GM21367 (cell line): Measurements from ENCODE around the gene SUMO3.

Experiments
- ATAC-seq: cut with Tn5 transposase; IDR thresholded peaks from one replicate; pipeline ENCODE4 v1.9.1; 2021; ENCODE audit not compliant: unreplicated experiment

The SUMO3 gene

DNA sequence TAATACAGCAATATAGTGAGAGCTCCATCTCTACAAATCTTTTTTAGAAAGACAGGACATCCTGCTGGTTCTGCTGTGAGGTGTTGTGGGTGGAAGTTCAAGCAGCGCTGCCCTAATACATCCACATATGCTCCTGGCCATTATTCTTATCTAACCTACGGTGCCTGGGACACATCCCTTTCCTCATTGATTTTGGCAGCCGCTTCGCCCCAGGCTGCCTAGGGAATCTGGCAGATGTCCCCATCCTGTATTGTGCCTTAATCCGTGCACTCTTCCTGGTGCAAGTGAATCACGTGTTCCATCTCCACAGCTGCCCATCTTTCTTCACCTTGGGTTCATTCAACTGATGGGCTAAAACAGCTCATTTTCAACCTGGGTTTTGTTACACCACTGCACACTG is 13.1 kb downstream of the SUMO3 start:
- ATAC-seq = no peak

DNA sequence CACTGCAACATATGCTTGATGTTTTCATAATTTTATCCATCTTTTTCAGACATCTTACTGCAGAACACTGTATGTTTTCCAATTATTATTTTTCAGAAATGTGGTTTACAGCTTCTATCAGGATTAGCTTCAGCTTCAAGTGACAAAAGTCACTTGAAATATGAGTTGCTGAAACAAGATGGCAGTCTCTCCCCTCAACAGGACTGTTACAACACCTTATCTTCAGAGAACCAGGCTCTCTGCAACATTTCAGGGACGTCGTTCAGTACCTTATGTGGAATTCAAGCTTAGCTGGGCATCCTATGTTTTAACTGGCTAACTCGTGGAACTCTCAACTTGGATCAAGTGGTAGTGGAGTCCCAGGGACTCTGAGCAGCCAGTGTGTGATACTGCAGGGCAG is 14.2 kb downstream of the SUMO3 start:
- ATAC-seq = no peak

DNA sequence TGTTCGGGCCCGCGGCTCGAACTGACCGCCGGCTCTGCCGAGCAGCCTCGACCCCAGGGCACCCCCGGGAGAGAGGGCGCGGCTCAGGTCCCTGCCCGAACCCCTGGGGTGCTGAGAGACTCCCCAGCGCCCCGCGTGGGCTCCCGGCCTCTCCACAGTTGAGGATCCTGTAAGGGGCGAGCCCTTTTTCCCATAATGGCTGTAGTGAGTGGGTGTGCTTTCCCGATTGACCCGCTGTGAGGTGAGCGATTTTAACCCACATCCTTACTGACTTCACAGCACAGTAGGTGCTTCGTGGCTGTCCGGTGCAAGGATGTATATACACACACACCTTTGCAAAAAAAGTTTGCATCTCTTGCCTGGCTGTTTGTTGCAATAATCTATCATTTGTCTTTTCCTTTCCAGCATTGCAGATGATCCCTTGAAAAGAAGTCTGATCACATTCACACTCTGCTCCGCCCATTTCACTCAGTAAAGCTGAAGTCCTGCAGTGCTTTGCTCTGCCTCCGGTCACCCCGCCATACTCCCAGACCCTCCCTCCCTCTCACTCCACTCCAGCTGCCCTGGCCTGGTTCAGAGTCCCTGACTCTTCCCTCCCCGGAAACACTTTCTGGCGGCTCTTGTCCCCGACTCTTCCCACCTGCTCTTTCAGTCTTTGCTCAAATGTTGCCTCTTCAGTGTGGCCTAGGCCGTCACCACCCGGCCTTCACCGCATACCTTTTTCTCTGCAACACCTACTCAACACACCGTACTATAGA is 15.3 kb downstream of the SUMO3 start:
- ATAC-seq = no peak

DNA sequence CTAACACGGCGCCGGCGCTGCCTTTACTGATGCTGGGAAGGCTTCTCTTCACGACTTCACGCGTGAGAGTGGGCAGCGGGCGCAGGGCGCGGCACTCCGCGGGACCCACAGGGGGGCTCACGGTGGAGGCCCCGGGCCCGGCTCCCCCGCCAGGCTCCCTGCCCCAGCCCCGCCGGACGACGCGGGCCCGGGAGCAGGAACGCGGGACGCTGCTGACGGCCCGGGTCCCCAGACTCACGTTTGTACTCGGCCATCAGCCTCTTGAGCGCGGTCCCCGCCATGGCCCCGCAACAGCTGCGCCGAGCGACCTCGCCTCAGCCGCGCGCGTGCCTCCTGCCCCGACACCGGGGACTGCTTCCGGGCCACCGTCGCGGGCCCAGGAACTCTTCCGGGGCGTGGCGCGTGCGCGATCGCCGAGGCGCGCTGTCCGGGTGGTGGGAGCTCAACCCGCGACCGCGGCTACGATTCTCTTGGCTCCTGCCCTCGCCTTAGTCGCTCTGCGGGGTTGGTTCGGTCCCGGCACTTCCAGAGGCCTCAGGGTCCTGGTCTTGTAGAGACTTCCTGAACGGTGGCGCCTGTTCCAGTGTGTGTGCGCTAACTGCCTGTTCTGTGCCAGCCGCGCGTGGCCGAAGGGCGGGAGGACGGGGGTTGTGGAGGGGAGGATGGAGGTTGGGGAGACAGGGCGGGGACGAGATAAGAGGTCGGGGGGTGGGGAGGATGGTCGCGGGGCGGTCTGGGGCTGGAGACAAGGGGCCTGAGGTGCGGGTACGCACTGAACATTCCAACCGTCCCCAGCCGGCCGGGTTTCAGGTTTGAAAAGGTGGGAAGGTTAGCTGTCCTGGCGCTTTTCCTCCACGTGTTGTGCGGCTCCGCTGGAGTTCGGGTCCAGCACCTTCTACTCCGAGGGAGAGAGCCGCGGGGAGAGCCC is 16.1 kb downstream of the SUMO3 start, which contains the start of gene UBE2G2:
Gene UBE2G2, minus strand, starts transcription at position 353 of the 928 bp plus-strand sequence. Its CDS starts 72 bp downstream, at position 281.
- peak; percentile 72 for ATAC-seq

DNA sequence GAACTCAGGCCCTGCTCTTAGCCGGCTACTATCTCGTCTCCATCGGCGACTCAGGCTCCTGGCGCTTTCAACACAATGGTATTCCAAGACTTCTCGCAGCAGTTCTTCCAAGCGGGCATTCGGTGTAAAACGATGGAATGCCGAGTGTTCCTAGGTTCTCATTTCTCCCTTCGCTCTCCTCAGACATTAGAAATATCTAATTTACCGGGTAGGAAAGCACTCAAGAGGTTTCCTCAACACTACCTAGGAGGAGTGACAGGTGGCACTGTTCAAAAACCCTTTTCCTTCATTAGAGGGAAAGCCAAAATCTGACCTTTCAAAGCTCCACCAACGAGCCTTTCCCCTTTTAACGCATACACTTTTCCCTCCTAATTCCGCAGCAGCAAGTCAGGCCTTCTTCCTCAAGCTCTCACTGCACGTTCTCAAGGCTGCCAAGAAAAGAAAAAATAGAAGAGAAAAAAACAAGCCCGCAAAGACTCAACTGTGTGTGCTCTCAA is 16.8 kb downstream of the SUMO3 start:
- no peak for ATAC-seq

DNA sequence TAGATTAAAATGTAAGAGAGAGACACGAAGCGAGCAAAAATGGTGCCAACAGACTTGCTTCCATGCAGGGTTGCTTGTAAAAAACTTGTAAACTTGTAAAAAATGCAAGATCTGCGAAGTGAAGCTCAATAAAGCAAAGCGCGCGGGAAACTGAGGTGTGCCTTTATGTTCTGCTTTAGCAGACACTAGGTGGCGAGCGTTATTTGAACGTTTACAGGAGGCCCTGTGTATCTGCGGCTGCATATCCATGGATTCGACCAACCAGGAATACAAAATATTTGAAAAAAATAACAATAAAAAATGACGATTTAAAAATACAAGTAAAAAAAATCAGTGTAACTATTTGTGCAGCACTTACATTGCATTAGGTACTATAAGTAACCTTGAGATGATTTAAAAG is 17.8 kb downstream of the SUMO3 start:
- ATAC-seq = no peak

DNA sequence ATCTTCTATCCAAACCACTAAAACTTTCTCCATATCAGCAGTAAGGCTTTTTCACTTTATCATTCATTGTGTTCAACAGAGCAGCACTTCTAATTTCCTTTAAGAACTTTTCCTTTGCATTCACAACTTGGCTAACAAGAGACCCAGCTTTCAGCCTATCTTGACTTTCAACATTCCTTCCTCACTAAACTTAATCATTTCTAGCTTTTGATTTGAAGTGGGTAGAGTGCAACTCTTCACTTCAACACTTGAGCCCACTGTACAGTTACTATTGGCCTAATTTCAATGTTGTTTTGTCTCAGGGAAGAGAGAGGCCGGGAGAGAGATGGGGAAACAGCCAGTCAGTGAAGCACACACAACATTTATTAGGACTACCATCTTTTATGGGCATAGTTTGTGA is 18.2 kb downstream of the SUMO3 start:
- ATAC-seq = no peak

DNA sequence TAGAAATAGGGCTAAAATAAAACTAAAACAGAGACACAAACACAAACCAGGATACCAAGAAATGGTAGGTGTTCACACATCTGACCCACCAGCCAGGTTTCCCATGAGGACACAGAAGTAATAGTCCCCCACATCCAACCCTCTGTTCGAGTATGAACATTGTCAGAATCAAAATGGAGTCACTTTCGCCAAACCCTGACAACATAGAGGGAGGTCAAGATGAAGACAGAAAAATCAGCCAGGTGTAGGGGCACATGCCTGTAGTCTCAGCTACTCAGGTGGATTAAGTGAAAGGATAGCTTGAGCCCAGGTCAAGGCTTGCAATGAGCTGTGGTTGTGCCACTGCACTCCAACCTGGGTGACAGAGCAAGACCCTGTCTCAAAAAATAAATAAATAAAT is 20.1 kb downstream of the SUMO3 start:
- no peak for ATAC-seq

DNA sequence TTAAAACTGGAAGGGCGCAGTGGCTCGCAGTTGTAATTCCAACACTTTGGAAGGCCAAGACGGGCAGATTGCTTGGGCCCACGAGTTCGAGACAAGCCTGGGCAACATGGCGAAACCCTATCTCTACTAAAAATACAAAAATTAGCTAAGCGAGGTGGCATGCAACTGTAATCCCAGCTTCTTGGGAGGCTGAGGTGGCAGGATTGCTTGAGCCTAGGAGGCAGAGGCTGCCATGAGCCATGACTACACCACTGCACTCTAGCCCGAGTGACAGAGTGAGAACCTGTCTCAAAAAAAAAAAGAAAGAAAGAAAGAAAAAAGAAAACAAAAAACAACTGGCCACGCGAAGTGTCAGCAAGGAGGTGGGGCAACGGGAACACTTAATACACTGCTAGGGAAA is 22.5 kb downstream of the SUMO3 start:
- ATAC-seq = no peak

DNA sequence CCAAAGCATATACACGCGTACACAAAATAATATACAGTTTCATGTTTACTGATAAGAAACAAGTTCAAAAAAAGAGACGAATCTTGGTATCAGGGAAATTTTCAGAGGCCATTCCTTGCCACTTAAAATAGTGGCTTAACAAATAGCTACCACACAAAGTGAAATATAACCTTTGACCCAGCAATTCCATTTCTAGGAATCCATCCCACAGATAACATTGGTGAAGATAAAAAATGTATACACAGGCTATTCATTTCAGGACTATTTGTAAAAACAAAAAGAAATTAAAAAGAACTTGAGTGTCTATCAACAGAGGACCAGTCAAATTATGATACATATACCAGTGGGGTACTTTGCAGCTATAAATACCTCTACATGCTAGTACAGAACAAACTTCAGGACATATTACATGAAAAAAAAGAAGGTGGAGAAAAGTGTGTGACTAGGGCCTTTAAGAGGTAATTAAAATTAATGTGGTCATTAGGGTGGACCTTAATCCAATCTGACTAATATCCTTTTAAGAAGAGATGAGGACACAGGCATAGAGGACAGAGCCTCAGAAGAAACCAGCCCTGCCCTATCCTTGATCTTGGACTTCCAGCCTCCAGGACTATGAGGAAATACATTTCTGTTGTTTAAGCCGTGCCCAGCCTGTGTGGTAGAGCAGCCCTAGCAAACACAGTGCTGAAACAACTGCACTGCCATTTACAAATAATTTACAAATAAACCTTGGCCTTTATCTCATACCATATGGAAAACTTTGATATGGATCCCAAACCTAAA is 24.1 kb downstream of the SUMO3 start:
- ATAC-seq = no peak

DNA sequence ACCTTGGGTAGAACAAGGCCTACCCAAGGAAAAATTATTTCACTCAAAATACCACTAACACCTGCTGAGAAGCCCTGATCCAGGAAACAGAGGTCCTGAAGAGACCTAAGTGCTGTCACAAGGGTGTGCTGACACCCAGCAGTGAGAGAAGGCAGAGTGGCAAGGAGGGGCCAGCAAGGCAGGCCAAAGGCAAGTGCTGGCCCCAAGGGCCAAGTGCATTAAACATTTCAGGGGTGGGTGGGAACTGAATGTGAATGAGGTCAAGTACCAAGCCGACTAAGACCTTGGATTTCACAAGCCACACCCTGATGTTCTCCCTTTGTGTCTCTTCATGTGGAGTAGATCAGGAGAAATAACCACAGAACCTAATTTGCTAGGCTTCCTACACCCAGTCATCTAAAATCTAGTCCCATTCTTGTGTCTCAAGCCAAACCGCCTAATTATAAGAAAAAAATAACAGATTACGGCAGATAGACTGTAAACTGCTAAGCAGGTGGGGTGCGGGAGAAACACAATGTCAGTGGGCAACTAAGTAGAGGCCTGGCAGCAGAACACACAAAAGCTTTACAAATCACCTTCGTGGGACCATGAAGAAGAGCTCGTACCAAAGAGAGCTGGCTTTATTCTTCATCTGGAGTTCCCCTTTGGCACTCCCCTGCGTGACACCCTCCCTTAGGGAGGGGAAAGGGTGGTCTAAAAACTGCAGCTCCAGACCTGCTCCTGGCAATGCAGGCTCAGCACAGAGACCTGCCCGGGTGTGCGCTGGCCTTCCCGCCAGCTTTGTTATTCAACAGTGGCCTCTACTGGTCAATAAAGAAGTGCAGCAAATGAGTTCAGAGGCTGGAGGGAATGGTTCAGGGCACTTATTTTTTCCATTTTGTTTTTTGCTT is 24.9 kb downstream of the SUMO3 start:
- ATAC-seq = no peak

DNA sequence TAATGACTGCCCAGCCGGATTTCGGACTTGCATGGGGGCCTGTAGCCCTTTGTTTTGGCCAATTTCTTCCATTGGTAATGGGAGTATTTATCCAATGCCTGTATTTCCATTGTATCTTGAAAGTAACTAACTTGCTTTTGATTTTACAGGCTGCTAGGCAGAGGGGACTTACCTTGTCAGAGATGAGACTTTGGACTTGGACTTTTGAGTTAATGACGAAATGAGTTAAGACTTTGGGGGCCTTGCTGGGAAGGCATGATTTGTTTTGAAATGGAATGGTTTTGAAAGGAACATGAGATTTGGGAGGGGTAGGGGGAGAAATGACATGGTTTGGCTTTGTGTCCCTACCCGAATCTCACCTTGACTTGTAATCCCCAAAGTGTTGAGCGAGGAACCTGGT is 25.9 kb downstream of the SUMO3 start:
- ATAC-seq = no peak

DNA sequence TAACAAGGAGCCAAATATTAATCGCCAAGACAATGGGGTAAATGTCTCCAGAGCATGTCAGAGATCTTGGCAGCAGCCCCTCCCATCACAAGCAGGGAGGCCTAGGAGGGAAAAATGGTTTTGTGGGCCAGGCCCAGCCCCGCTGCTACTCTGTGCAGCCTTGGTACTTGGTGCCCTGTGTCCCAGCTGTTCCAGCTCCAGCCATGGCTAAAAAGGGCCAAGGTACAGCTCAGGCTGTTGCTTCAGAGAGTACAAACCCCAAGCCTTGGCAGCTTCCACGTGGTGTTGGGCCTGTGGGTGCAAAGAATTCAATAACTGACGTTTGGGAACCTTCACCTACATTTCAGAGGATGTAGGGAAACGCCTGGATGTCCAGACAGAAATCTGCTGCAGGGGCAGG is 26.6 kb downstream of the SUMO3 start:
- ATAC-seq = no peak

DNA sequence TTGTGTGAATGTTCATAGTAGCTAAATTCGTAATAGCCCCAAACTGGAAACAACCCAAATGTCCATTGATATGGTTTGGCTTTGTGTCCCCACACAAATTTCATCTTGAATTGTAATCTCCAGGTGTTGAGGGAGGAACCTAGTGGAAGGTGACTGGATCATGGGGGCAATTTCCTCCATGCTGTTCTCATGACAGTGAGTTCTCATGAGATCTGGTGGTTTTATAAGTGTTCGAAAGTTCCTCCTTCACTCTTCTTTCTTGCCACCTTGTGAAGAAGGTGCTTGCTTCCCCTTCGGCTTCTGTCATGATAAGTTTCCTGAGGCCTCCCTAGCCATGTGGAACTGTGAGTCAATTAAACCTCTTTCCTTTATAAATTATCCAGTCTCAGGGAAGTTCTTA is 27.5 kb downstream of the SUMO3 start:
- ATAC-seq = no peak

DNA sequence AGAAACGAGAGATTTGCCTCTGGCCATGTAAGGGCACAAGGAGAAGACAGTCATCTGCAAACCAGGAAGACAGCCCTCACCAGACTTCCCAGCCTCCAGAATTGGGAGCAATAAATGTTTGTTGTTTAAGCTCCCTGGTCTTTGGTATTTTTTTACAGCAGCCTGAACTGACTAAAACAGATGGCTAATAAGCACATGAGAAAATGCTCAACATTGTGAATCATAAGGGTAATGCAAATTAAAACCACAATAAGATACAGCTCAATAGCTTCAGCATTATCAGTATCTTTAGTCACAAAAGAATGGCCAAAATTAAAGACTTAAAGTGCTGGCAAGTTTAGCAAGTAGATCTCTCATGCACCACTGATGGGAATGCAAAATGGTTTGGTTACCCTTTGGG is 28.0 kb downstream of the SUMO3 start:
- ATAC-seq = no peak

DNA sequence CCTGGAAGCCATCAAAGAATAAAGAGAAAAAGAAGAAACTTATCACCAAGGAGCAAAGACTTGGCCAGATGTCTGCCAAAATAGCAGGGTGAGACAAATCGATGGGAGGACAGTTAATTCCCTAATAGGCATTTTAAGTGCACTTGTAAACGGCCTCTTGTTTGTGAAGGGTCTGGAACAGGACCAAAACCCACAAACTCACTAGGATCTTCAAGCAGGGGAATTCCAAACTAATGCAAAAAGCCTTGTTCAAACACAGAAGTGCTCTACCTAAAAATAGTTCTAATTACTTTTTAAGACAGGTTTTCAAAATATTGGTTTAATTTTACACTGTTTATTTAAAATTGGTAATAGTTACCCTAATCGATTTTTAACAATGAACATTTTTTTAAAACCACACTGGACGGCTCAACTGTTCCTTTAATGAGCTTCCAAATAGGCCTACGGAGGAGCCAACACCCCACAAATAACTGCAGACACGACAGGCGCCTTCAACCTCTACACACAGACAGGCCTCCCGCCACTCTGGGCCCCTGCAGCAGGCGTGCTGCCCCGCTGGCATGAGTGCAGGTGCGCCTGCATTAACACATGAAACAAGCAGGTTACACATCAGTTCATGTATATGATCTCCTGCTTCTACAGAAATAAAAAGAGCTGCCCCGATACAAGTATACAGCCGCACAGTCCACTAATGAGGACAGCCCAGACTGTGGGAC is 32.1 kb downstream of the SUMO3 start:
- no peak for ATAC-seq

DNA sequence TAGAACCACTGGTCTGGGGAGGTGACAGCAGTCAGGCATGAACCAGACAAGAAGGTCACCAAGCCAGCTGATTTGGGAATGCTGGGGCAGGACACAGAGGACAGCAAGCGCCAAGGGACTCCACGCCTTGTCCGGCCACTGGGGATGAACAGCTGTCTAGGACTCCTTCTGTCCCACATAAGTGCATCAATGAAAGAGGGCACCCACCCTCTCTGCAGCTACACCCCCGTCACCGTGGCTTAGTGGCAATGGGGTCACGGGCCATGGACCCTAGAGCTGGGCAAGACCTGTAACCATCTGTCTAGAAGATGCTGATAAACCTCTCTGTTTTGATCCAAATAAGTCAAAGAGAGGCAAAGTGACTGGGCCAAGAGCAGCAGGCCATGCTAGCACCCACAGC is 33.1 kb downstream of the SUMO3 start:
- no peak for ATAC-seq

DNA sequence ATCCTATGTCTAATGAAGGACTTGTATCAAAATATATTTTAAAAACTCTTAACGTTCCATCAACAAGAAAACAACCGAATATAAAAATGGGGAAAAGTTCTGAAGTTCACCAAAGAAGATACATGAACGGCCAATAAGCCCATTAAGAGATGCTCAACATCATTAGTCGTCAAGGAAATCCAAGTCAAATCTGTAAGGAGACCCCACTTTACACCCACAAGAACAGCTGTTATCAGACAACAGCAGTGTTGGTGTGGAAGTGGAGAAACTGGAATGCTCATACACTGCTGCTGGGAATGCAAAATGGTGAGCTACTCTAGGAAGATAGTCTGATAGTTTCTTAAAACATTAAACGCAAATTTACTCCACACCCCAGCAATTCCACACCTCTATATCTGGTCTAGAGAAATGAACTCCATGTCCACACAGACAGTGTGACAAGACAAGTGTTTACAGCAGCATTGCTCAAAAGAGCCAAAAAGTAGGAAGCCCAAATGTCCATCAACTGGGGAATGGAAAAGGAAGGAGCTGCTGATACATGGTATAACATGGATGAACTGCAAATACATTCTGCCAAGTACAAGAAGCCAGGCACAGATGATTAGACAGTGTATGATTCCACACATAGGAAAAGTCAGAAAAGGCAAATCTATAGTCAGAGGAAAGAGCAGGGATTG is 34.7 kb downstream of the SUMO3 start:
- no peak for ATAC-seq
